NOMO-1 (cell line): ENCODE measurements around the gene GHR.
"Not testable (repeated sequence)": the region's sequence is repeated elsewhere in the genome, so short reads cannot be mapped to it uniquely, and the experiment has no call there.

Experiments
- DNase-seq, 2 experiments: peaks; one replicate each; lab custom pipeline; 2025; ENCODE audit not compliant: unreplicated experiment in 2 of 2; lab: John Stamatoyannopoulos, UW

The GHR gene

DNA sequence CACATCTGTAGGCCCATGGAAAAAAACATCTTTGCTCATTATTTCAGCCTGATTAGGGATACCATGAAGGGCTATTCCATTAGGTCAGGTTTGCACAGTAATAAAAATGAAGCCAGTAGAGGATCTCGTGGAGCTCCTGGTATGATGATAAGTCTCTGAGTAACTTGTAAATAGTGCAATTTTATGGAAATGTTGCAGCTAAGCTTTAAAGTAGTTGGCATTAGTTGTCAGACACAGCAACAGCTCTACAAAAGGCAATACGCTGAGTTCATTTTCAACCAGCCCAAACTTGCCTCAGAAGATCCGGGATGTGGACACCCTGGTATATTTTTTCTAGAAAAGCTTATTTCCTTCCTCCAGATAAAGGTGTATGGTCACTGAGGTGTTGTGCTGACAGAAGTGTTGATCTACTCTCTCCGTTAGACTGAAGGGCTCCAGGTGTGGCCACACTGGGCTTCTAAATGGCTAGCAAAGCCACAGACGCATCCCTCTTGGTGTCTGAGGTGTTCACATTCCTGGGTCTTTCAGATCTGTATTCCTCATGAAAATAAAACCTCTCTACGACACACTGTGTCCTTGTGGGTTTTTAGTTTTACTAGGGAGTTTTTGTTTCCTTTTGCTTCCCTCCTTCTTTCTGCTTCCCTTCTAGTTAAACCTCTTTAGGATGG, 141.6 kb downstream of the GHR start:
- DNase-seq, result no peak

- no peak for DNase-seq
Observed at GRCh38 chr5:42566652-42567295, 143.5 kb downstream of the GHR start.

DNA sequence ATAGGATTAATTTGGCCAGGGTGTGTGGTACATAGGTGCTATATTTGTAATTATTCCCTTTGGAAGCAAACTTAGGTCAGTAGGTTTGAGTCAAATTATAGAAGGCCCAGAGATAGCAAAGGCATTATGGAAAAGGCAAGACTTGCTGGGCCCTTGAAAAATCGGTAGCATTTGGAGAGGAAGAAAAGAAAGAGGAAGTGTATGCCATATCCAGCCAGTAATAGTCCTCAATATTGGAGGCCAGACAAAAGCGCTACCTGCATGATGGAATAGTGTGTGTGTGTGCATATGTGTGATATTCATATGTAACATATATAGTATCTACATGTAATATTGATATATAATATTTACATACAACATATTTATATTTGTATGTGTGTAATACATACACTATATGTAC, 146.1 kb downstream of the GHR start:
- no peak for DNase-seq

GRCh38 chr5:42569953-42570548, 146.8 kb downstream of the GHR start:
- DNase-seq, result no peak

- no peak for DNase-seq
Observed at GRCh38 chr5:42570966-42571960, 148.0 kb downstream of the GHR start.

DNA sequence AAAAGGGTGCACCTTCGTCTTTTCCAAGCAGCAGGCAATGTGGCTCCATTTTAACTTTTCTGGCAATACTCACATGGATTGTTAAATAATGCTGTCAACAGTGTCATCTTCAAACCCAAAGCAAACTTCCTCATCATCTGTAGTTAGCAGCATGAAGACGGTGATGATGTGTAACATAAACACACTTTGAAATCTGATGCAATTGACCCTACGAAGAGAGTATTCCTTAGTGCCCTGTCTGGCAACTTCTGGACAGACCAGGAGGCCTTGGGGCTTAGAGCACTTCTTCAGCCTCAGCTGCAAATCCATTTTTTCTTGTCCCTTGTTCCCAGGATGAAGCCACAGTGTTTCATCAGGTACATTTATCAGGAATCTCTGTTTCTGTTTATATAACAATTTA, 149.1 kb downstream of the GHR start:
- DNase-seq, result no peak

DNA sequence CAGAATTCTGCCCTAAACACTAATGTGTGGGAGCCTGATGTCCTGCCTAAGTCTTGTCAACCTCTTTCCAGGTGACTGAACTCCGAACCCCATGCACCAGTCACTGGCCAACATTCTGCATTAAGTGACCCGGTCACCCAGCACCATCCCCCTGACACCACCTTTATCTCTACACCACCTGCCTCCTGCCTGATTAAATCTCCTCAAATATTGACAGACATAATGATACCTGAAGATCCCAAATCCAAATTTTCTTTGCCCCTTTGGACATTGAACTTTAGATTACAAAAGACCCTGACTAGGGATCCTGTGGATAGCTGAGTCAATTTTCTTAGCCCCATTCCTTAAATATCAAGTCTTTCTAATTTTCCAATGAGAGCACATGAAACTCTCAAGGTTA, 150.1 kb downstream of the GHR start:
- DNase-seq, result no peak

- DNase-seq, result not testable (repeated sequence)
Observed at GRCh38 chr5:42575914-42576313, 152.7 kb downstream of the GHR start.

DNA sequence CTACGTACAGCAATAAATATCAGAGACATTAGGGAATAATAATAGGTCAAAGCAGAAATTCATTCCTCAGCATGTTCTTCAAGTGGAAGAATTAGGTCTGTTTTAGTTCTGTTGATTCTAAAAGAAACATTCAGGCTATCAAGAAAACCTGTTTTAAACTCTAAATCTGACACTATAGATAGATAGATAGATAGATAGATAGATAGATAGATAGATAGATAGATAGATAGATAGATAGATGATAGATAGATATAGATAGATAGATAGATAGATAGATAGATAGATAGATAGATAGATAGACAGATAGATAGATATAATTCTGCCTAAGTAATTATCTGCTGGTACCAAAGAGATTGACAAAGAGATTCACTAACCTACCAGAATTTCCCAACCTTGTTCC, 155.7 kb downstream of the GHR start:
- not testable (repeated sequence) for DNase-seq

DNA sequence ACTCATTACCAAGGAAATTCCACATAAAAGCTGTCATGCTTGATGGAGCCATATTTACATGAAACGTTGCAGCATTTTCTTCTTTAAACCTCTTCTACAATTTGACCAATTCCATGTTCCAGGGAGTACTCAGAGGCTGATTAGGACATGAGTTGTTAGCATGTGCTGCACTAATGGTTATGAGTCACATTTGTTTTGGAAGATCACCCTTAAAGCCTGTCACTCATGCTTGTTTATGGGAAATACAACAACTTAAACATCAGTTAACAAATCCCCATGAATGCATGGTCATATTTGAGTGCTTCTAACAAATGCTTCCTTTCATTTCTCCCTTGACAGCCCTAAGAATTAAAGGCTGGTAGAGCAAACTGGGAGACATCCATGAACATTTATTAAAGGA, 156.1 kb downstream of the GHR start:
- DNase-seq, result no peak

DNA sequence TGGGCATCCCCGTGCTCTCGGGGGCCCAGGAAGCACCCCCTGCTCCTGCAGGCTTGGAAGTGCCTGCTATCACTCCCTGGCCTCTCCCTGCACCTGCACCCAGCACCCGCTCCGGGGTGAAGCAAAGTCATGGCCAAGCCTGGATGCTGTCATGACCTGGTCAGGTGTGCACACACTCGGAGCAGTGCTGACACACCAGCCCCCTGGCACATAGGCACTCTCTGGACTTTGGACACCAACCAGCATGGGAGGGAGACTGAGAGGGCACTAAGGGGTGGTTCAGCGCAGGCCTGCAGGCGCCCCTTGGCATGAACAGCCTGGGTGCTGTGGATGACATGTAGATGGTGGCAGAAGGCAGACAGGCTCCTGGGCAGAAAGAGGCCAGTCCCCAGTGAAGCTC, 158.6 kb downstream of the GHR start:
- no peak for DNase-seq

- no peak for DNase-seq
Observed at GRCh38 chr5:42582723-42583122, 159.5 kb downstream of the GHR start.

- peak; percentile 48 to 72 for DNase-seq
Observed at GRCh38 chr5:42583322-42583721, 160.1 kb downstream of the GHR start.

GRCh38 chr5:42586625-42587024, 163.4 kb downstream of the GHR start:
- no peak for DNase-seq

DNA sequence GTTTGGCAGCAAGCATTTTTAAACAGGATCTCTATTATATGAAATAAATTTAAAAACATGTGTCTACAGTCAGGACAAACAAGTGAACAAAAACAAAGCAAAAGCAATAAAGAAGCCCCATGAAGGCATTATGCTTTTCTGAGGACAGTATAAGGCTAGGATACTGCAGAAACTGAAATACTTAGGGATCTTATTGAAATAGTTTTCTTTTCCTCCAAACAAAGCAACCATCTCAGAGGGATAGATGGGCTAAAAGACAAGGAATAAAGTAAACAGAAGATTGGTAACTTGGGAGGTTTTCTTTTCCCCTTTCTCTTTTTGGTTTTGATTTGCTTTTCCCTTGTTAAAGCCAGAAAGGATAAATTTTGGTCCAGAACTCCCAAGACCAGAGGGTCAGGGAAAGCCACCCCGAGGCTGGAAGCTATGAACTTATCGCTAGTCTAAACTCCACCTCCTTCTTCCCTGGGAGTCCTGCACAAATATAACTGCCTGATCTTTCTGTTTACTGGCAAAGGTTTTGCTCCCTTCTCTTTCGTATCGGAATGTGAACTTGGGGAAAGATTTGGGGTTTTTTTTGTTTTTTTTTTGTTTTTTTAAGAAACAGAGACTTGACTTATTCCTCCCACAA, 164.0 kb downstream of the GHR start:
- DNase-seq, result no peak

- peak in 1 of 2 experiments; percentile 23 for DNase-seq
Observed at GRCh38 chr5:42590566-42590965, 167.3 kb downstream of the GHR start.

DNA sequence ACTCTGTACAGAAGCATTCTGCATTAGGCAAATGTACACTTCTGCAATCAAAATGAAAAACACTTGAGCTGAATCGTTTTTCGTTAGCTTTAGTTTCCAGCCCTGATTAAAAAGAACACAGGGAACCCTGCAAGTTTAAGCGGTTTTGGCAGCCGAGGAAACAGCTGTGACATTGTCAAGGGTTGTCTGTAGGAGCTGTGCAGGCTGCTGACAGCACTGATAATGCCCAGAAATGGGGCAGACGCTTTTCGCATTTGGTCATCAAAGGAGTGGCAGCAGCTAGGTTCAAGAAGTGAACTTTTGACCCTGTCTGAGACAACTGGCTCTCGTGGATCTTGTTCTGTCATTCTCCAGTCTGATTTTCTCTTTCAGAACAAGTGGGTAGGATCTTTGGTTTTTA, 167.8 kb downstream of the GHR start:
- peak in 1 of 2 experiments; percentile 23 for DNase-seq

- no peak for DNase-seq
Observed at GRCh38 chr5:42592401-42593140, 169.3 kb downstream of the GHR start.

GRCh38 chr5:42593591-42593990, 170.4 kb downstream of the GHR start:
- peak; percentile 83 to 97 for DNase-seq

GRCh38 chr5:42595597-42595996, 172.4 kb downstream of the GHR start:
- no peak for DNase-seq
